LNCAP (cell line): ENCODE data around the gene SNED1.

Experiments used
- TF ChIP-seq, protein P1 (sequence below): fragments of 450-650 bp; IDR thresholded peaks from 2 replicates; pipeline ENCODE4 v1.5.1; 2017; ENCODE audit warnings: mild to moderate bottlenecking

The SNED1 gene

GRCh38 chr2:241132538-241133435 lies 134.4 kb downstream of the SNED1 start:
- TF ChIP-seq, protein P1, sequence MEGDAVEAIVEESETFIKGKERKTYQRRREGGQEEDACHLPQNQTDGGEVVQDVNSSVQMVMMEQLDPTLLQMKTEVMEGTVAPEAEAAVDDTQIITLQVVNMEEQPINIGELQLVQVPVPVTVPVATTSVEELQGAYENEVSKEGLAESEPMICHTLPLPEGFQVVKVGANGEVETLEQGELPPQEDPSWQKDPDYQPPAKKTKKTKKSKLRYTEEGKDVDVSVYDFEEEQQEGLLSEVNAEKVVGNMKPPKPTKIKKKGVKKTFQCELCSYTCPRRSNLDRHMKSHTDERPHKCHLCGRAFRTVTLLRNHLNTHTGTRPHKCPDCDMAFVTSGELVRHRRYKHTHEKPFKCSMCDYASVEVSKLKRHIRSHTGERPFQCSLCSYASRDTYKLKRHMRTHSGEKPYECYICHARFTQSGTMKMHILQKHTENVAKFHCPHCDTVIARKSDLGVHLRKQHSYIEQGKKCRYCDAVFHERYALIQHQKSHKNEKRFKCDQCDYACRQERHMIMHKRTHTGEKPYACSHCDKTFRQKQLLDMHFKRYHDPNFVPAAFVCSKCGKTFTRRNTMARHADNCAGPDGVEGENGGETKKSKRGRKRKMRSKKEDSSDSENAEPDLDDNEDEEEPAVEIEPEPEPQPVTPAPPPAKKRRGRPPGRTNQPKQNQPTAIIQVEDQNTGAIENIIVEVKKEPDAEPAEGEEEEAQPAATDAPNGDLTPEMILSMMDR: no peak

DNA sequence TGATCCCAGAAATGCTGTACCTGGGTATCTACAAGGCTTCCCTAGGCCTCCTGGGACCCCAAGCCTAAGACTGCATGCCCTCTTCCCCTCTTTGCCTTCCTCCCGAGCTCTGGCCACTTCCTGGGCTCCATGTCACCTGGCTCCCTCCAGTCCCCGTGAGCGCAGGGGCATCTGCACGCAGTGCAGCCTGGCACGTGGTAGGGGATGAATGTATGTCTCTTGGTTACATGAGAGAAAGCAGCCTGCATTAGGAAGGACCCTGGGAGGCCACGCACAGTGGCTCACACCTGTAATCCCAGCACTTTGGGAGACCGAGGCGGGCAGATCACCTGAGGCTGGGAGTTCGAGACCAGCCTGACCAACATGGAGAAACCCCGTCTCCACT lies 135.0 kb downstream of the SNED1 start:
- TF ChIP-seq, protein P1: no peak

DNA sequence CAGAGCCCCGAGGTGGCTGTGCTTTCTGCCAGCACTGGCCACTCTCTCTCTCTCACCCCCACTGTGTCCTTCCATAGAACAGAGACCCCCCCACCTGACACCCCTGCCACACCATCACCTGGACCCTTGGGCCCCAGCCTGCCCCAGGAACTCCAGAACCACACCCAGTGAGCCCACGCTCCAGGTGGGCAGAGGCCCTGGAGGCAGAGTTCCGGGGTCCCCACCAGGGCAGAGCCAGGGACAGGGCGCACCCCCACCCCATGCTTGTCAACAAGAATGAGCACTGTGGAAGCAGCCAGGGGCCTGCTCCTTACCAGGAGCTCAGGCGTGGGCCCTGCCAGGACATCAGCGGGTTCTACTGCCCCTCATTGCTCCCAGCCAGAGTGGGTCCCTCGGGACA lies 136.3 kb downstream of the SNED1 start:
- TF ChIP-seq, protein P1: no peak

- TF ChIP-seq, protein P1: no peak
These were observed 137.3 kb downstream of the SNED1 start for GRCh38 chr2:241135737-241136136.

DNA sequence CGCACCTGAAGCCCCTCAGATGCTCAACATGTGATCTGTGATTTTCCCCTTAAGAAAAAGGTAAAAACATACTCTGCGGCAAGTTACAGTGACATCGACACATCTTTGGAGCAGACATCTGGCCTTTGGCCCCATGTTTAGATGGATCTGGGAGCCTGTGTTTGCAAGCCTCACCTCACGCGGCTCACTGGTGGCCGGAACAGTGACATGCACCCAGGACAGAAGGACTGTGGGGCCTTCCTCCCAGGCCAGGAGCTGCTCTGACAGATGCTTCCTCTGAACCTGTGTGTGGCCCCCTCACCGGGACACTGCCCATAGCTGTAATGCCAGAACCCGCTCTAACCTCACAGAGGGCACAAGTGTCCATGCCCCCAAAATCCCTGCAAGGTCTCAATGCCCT lies 137.8 kb downstream of the SNED1 start:
- TF ChIP-seq, protein P1: no peak

DNA sequence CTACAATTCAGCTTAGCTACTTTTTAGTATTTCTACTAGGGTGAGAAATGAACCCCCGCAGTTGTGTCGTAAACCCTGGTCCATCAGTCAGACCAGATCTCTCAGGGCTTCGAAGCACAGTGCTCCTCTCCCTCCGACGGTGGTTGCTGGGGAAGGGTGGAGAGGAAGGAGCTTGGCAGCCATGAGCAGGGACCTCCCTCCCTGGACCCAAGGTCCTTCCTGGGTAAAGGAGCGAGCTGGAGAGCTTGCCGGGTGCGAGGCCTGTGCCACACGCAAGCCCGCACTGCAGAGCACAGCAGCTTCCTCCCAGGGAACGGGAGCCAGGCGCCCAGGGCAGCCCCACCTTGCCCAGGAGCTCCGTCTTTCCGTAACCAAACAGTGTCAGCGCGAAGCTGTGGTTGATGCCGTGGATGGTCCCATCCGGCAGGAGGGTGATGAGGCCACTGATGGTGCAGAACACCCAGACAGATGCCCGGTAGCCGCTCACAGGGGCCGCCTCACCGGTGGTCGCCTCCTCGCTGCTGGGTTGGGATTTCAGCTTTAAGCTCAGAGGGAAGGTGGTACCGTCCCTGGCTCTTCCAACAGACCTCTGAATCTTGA lies 138.3 kb downstream of the SNED1 start:
- TF ChIP-seq, protein P1: no peak

DNA sequence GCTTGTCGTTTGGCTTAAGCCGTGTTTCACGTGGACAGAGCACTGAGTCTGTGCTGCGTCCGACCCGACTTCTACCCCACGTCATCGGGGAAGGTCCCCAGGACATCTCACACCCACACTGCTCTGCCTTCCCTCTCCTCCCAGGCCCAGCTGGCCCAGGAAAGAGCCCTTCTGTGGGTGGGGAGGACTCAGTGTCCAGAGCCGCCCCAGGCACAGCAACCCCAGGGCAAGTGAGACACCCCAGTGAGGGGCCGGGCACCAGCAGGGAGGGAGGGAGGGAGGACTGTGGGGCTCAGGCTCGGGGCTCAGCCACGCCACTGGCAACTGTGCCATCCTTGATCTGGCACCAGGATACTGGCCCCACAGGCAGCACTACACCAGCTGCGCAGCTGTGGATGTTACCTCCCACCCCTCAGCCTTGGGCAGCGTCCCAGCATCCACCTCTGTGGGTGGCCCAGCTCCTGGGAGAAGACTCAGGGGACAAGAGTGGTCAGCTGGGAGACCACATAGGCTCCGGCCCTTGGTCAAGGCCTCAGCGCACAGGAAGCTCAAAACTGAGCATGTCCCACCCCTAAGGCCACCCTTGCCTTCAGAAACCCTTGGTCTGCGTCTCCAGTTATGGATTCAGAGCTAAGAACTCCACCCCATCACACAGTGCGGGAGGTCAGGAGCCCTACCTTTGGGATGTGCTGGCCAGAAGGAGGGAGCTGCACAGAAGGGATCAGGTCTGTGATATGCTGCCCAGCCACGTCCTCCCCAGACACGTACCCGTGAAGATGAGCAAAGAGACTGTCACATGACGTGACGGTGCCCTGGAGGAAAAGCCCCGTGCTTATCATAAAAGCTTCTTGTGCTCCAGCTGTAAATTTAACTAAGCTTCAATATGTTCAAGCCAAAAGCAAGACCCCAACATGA lies 139.1 kb downstream of the SNED1 start:
- TF ChIP-seq, protein P1: no peak
